ENCODE results near the gene ADPRHL1.

ADPRHL1 gene

GRCh38 chr13:113446488-113446854 is 6.8 kb downstream of the ADPRHL1 start:
- H3K4me3 ChIP-seq (ENCODE audit: low read depth, low read length): no peak overlapping the region
- DNase-seq (ENCODE audit: low read depth): no peak
- TF ChIP-seq MAX (IDR thresholded peaks at IDR 0.05; ENCODE audit: low read depth, low read length) (no peak), CTCF (IDR thresholded peaks at IDR 0.05; ENCODE audit: low read depth, low read length) (no peak), MYC (IDR thresholded peaks at IDR 0.05; ENCODE audit: low read depth, low read length) (no peak)

GRCh38 chr13:113445791-113446487 is 7.3 kb downstream of the ADPRHL1 start:
- no peak for TF ChIP-seq CTCF (IDR thresholded peaks at IDR 0.05; ENCODE audit: low read depth, low read length)
- peak; percentile 38 for TF ChIP-seq POLR2A (IDR thresholded peaks at IDR 0.05; ENCODE audit: extremely low read depth, insufficient read length)
- TF ChIP-seq MYC (IDR thresholded peaks at IDR 0.05; ENCODE audit: low read depth, low read length): peak; percentile 88
- peak; percentile 90 for TF ChIP-seq MAX (IDR thresholded peaks at IDR 0.05; ENCODE audit: low read depth, low read length)
- DNase-seq (ENCODE audit: low read depth): peak; percentile 96
- no peak overlapping the region for H3K4me3 ChIP-seq (ENCODE audit: low read depth, low read length)

- no peak for TF ChIP-seq MAX (IDR thresholded peaks at IDR 0.05; ENCODE audit: low read depth, low read length)
- no peak for TF ChIP-seq CTCF (IDR thresholded peaks at IDR 0.05; ENCODE audit: low read depth, low read length)
- no peak for TF ChIP-seq POLR2A (IDR thresholded peaks at IDR 0.05; ENCODE audit: extremely low read depth, insufficient read length)
- no peak for TF ChIP-seq MYC (IDR thresholded peaks at IDR 0.05; ENCODE audit: low read depth, low read length)
- no peak overlapping the region for H3K4me3 ChIP-seq (ENCODE audit: low read depth, low read length)
- DNase-seq (ENCODE audit: low read depth): no peak
Measured at GRCh38 chr13:113443991-113444390, 9.3 kb downstream of the ADPRHL1 start.

- H3K4me3 ChIP-seq (ENCODE audit: low read depth, low read length): no peak overlapping the region
- no peak for DNase-seq (ENCODE audit: low read depth)
- TF ChIP-seq CTCF (IDR thresholded peaks at IDR 0.05; ENCODE audit: low read depth, low read length): no peak
- TF ChIP-seq POLR2A (IDR thresholded peaks at IDR 0.05; ENCODE audit: extremely low read depth, insufficient read length): no peak
Measured at GRCh38 chr13:113442985-113443362, 10.3 kb downstream of the ADPRHL1 start.

GRCh38 chr13:113442354-113442984 is 10.8 kb downstream of the ADPRHL1 start:
- no peak overlapping the region for H3K4me3 ChIP-seq (ENCODE audit: low read depth, low read length)
- no peak for TF ChIP-seq POLR2A (IDR thresholded peaks at IDR 0.05; ENCODE audit: extremely low read depth, insufficient read length)
- TF ChIP-seq MYC (IDR thresholded peaks at IDR 0.05; ENCODE audit: low read depth, low read length): no peak
- no peak for TF ChIP-seq CTCF (IDR thresholded peaks at IDR 0.05; ENCODE audit: low read depth, low read length)
- no peak for TF ChIP-seq MAX (IDR thresholded peaks at IDR 0.05; ENCODE audit: low read depth, low read length)
- DNase-seq (ENCODE audit: low read depth): no peak

Measured in NB4 (cell line).